GM13976 (cell line): ENCODE results near the gene HERC2.
"Not testable (repeated sequence)": the region's sequence is repeated elsewhere in the genome, so short reads cannot be mapped to it uniquely, and the experiment has no call there.

Source experiments
- DNase-seq: peaks from one replicate; pipeline ENCODE4 v3.0.0; 2012; ENCODE audit warnings: low spot score
- in situ Hi-C: fragments of 300-500 bp; cut with MboI; formaldehyde crosslinking; loops from one replicate; pipeline ENCODE4 v1.12.0; 2022; ENCODE audit warnings: low sequenced_read_pairs, mixed read lengths, inconsistent platforms; ENCODE audit not compliant: unreplicated experiment
- TF ChIP-seq, protein P1 (sequence below): IDR thresholded peaks from 2 replicates; pipeline ENCODE4 v1.5.1; 2012; ENCODE audit warnings: borderline replicate concordance, mild to moderate bottlenecking; ENCODE audit not compliant: insufficient read depth; ENCODE audit errors: extremely low read depth, missing control alignments, control extremely low read depth

HERC2 gene

DNA sequence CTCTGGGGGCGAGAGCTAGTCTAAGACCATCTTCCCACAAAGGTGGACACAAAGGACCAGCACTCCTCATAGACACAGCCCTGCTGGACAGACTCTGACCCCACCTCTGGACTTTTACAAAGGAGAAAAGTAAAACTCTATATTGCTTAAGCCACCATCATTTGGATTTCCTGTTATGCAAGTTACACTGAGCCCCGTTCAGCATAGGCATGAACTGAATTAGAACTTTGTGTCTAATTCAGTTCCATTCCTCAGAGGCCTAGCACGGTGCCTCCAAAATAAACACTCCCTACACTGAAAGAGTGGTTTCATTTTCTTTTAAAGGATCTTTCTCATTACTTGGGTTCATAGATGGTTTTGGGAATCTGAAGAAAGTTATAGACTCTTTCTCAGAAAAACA is 143.7 kb downstream of the HERC2 start:
- TF ChIP-seq, protein P1, sequence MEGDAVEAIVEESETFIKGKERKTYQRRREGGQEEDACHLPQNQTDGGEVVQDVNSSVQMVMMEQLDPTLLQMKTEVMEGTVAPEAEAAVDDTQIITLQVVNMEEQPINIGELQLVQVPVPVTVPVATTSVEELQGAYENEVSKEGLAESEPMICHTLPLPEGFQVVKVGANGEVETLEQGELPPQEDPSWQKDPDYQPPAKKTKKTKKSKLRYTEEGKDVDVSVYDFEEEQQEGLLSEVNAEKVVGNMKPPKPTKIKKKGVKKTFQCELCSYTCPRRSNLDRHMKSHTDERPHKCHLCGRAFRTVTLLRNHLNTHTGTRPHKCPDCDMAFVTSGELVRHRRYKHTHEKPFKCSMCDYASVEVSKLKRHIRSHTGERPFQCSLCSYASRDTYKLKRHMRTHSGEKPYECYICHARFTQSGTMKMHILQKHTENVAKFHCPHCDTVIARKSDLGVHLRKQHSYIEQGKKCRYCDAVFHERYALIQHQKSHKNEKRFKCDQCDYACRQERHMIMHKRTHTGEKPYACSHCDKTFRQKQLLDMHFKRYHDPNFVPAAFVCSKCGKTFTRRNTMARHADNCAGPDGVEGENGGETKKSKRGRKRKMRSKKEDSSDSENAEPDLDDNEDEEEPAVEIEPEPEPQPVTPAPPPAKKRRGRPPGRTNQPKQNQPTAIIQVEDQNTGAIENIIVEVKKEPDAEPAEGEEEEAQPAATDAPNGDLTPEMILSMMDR, result no peak
- in situ Hi-C loops, result no loop called here
- no peak for DNase-seq

DNA sequence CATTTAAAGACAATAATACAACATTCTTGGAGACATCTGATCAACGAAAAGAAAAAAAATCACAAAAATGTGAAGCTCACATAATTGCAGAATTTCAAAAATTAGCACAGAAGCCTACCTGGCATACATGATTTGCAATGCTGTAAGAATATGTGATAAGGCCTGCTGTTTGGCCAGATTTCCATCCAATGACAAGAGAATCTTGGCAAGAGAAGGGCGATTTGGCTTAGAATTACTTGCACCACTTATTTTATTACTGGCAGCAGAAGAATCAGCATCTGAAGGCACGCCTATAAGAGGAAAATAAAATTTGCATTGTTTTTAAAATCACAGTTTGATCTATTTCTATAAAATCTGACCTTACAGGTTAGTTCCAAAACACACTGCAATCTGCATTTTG is 152.6 kb downstream of the HERC2 start:
- TF ChIP-seq, protein P1, result no peak
- in situ Hi-C loops, result no loop called here
- DNase-seq, result no peak

DNA sequence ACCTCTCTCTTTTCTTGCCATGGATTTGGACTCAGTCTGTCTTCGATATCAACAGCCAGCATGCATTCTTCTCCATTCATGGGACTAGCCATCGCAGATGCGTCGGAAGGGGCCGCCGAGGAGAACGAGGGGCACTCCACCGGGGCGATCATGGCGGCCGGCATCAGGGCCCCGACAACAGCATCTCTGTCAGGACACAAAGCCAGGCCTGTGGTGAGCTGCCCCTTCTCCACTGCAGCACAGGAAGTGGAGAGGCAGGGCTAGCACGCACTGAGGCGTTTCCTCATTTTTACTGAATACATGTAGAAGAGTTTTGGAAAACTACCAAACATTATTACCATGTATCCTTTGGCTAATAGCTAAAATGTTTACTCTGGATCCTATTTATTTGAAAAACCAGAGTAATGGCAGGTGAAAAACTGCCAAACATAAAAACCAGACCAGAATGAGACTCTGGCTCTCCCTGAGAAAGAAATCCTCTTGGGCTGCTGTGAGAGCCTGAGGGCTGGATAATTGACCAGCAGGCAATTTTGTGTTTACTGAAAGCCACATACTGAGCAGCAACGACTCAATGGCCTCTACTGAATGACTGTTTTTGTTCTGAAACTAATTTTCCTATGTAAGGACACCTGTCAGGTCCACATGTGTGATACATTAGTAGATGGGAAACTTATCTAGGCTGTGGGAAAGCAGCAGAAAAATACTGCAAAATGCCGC is 153.4 kb downstream of the HERC2 start:
- in situ Hi-C loops, DNase-seq: not testable (repeated sequence)

DNA sequence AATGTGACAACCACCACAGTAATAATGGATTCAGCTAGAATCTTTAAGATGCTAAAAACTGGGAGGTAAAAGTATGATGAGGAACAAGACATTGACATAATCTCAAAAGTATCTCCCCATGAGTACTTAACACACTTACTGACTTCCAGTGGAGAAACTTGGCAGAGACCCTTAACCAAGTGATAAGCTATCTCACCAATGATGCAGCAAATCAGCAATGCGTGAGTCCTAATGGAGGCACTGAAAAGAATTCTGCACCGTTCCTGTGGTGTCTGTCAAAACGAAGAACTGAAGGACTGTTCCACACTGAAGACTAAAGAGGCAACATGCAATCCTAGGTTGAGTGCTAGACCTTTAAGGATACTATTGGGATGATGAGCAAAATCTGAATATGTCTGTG is 154.9 kb downstream of the HERC2 start:
- in situ Hi-C loops, result no loop called here
- TF ChIP-seq, protein P1, result no peak
- DNase-seq, result no peak

DNA sequence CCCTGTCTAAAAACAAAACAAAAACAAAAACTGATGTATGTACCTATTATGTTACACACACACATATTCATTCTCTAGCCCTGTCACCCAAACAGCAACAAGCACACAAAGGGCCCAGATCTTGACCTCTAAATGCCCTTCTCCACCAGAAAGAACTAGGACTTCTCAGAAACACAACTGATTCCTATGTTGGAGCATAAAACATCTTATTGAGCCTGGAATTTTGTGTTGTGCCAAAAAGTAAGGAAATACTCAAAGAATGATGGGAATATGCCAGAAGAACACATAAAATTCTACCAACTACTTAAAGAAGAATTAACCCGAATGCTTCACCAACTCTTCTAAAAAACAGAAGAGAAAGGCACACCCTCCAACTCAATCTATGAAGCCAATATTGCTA is 156.2 kb downstream of the HERC2 start:
- in situ Hi-C loops, result no loop called here
- TF ChIP-seq, protein P1, result no peak
- DNase-seq, result no peak

DNA sequence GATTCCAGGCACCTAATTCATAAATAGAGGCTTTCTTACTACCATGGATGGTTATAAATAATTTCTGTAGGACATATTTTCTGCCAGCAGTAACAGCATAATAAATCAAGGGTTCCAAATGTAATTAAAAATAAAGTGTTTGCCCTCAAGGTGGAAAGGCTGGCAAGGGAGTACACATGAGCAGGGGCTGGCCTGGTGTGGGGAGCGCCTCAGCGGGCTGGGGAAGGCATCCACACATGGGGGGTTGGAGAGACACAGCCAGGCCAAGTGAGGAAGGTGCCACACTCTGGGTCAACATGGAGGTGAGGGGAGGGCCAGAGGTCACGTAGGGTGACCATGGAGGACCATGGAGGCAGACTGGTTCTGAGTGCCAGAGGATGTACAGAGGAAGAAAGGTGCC is 157.1 kb downstream of the HERC2 start:
- no peak for DNase-seq
- TF ChIP-seq, protein P1, result no peak
- in situ Hi-C loops, result no loop called here

DNA sequence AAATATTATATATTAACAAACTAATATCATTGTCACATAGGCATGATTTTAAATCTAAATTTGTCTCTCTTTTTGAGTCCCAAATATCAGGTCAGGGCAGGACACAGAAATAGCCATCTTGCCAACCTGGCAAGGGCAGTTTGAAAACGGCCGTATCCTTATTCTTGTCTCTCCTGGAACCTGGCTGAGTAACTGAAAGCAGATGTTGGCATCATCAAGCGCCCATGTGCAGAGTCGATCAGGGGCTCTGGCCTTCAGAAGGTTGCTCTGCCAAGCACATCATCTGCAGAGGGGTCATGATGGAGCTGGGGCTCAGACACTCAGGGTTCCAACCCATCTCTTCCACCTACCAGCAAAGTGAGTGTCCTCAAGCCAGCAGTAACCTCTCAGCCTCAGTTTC is 167.7 kb downstream of the HERC2 start:
- TF ChIP-seq, protein P1, result no peak
- in situ Hi-C loops, result no loop called here
- DNase-seq, result no peak
